PC-9 (cell line): ENCODE measurements around the gene ROBO1.

ENCODE experiments used
- CTCF ChIP-seq: fragments of 200-600 bp; sonication (generic); conservative IDR thresholded peaks from 2 replicates; pipeline ENCODE4 v1.6.1; 2017; ENCODE audit warnings: mixed run types, antibody characterized with exemption, mild to moderate bottlenecking, moderate library complexity
- EZH2 ChIP-seq: fragments of 200-600 bp; sonication (generic); IDR thresholded peaks from 2 replicates; pipeline ENCODE4 v1.8.0; 2017; ENCODE audit warnings: antibody characterized with exemption, low read depth

GRCh38 chr3:78879295-78879860, 888.4 kb downstream of the ROBO1 start:
- TF ChIP-seq CTCF (no peak), EZH2 (no peak)
